Endothelial cell of umbilical vein (primary cell): ENCODE measurements around the gene DHX9. TPM values are rescaled to one million over a fixed set of nuclear protein-coding genes. Genes with fewer than 3 reads are reported as not detected.

ENCODE experiments used
- BruUV-seq: library from RNA; stranded (reverse); fragments of 400-500 nt; replicated peaks from 2 replicates; lab custom pipeline; 2021; lab: Mats Ljungman, UMichigan
- CTCF ChIA-PET: fragments of 300-600, 350-600 bp; sonication (Branson Sonifier 250); formaldehyde crosslinking; loops from one replicate; lab custom pipeline; 2021; ENCODE audit warnings: antibody characterized with exemption, inconsistent platforms; lab: Charles Lee
- POLR2A ChIA-PET: fragments of 300-600, 350-600 bp; sonication (Branson Sonifier 250); formaldehyde crosslinking; loops from one replicate; lab custom pipeline; 2021; ENCODE audit warnings: antibody characterized with exemption, inconsistent platforms; lab: Charles Lee
- DNase-seq: peaks from one replicate; pipeline ENCODE4 v3.0.0-alpha.2; 2011; ENCODE audit warnings: low read depth, low spot score
- FAIRE-seq: peaks from 2 replicates; lab custom pipeline; 2011; peaks lifted over from hg19 to GRCh38; lab: Jason Lieb, UNC
- H2AFZ ChIP-seq: 2 replicates; pipeline ENCODE4 v1.6.0; 2012; ENCODE audit warnings: low read depth, low read length, control low read depth, inconsistent platforms
- H3K27ac ChIP-seq: 2 replicates; pipeline ENCODE4 v1.5.1; 2011; ENCODE audit warnings: low read depth, mild to moderate bottlenecking, control low read depth, low read length, moderate library complexity; ENCODE audit not compliant: insufficient read depth
- H3K27me3 ChIP-seq, 2 experiments: 2 replicates each; pipeline versions ENCODE4 v1.6.0 to v1.6.1; 2011; ENCODE audit warnings: low read length in 2 of 2, mixed read lengths in 1 of 2; ENCODE audit not compliant: control insufficient read depth in 2 of 2, insufficient read depth in 2 of 2
- H3K36me3 ChIP-seq, 2 experiments: 2 replicates in 1 of 2; 3 replicates in 1 of 2; pipeline ENCODE4 v1.5.1; 2011; ENCODE audit warnings: low read length in 2 of 2, mild to moderate bottlenecking in 1 of 2, moderate library complexity in 1 of 2; ENCODE audit not compliant: control insufficient read depth in 2 of 2, insufficient read depth in 2 of 2; ENCODE audit errors: extremely low read depth in 1 of 2
- H3K4me1 ChIP-seq: 3 replicates; pipeline ENCODE4 v1.5.1; 2011; ENCODE audit warnings: mild to moderate bottlenecking, low read length; ENCODE audit not compliant: control insufficient read depth, insufficient read depth; ENCODE audit errors: extremely low read depth
- H3K4me2 ChIP-seq: 2 replicates; pipeline ENCODE4 v1.6.1; 2011; ENCODE audit warnings: low read length, control low read depth, mixed read lengths; ENCODE audit not compliant: insufficient read depth
- H3K4me3 ChIP-seq, 3 experiments: fragments of 200-600 bp in 1 of 3; sonication (generic), shearing (Covaris generic) in 1 of 3; replicated peaks in 1 of 3; 2 replicates each; pipeline ENCODE4 v1.5.1; 2011 to 2016; ENCODE audit warnings: control low read depth in 3 of 3, low read length in 3 of 3, mild to moderate bottlenecking in 2 of 3, inconsistent platforms in 1 of 3, low read depth in 1 of 3, moderate library complexity in 1 of 3; ENCODE audit not compliant: insufficient read depth in 1 of 3
- H3K79me2 ChIP-seq: 2 replicates; pipeline ENCODE4 v1.6.0; 2012; ENCODE audit warnings: low read length, inconsistent platforms; ENCODE audit not compliant: control insufficient read depth, insufficient read depth
- H3K9ac ChIP-seq: replicated peaks from 2 replicates; pipeline ENCODE3; 2011; ENCODE audit warnings: low read length, control low read depth; ENCODE audit not compliant: insufficient read depth; ENCODE audit errors: extremely low read depth
- H3K9me1 ChIP-seq: replicated peaks from 3 replicates; pipeline ENCODE4 v1.6.0; 2011; ENCODE audit warnings: mild to moderate bottlenecking, low read length; ENCODE audit not compliant: control insufficient read depth, insufficient read depth; ENCODE audit errors: extremely low read depth
- H3K9me3 ChIP-seq: replicated peaks from 2 replicates; pipeline ENCODE4 v1.5.1; 2012; ENCODE audit warnings: low read length, inconsistent platforms; ENCODE audit not compliant: control insufficient read depth, insufficient read depth
- H4K20me1 ChIP-seq: replicated peaks from 2 replicates; pipeline ENCODE3; 2011; ENCODE audit warnings: mild to moderate bottlenecking, low read length; ENCODE audit not compliant: control insufficient read depth, insufficient read depth; ENCODE audit errors: extremely low read depth
- EZH2 ChIP-seq: IDR thresholded peaks from 2 replicates; pipeline ENCODE4 v1.6.1; 2012; ENCODE audit warnings: borderline replicate concordance, low read depth, mild to moderate bottlenecking, moderate library complexity, low read length, inconsistent platforms; ENCODE audit not compliant: severe bottlenecking
- MAX ChIP-seq: IDR thresholded peaks from 2 replicates; pipeline ENCODE4 v1.6.1; 2011; ENCODE audit not compliant: insufficient read depth, insufficient read length
- MYC ChIP-seq: IDR thresholded peaks from one replicate; pipeline ENCODE4 v1.6.1; 2011; ENCODE audit warnings: mild to moderate bottlenecking, low read depth, low read length
- POLR2AphosphoS5 ChIP-seq: IDR thresholded peaks from 2 replicates; pipeline ENCODE4 v1.6.1; 2012; ENCODE audit warnings: low read depth, mild to moderate bottlenecking, control low read depth, low read length, moderate library complexity; ENCODE audit not compliant: insufficient read depth
- dilution Hi-C: fragments of 300-500 bp; cut with MboI; formaldehyde crosslinking; loops from one replicate; pipeline ENCODE4 v1.15.0; 2019; ENCODE audit warnings: low sequenced_read_pairs; ENCODE audit not compliant: extremely low pct_ligation_motif_present
- intact Hi-C: fragments of 100-400 bp; cut with micrococcal nuclease; formaldehyde crosslinking; loops from one replicate; pipeline ENCODE4 v1.10.0; 2022
- polyA plus RNA-seq, 4 experiments: library from polyadenylated mRNA; depleted of rRNA in 3 of 4; stranded (reverse) in 3 of 4; unstranded in 1 of 4; fragments of >200 nt; gene quantifications; 2 replicates each; pipeline versions ENCODE4 v1.2.1 to v1.2.3, GENCODE V29; 2011 to 2012; ENCODE audit warnings: missing spikeins in 1 of 4
- total RNA-seq: library from RNA; stranded (reverse); gene quantifications from 2 replicates; pipeline ENCODE4 v1.2.3, GENCODE V29; 2021

DHX9 gene
- total and polyA plus RNA-seq, 2 donors (not counting 3 experiments of a cell fraction or from before 2014, with no cell fraction given), result 142 to 220 TPM

GRCh38 chr1:182863940-182864339 lies 24.8 kb downstream of the DHX9 start:
- Histone ChIP-seq H4K20me1 (peaks cover 8% of the 10 kb centered on the region), H3K79me2 (peaks cover 39% of the 10 kb centered on the region), H3K9ac (no peak overlapping the region), H3K9me1 (no peaks in the 10 kb centered on the region), H3K9me3 (no peaks in the 10 kb centered on the region), H3K27me3 (no peaks in the 10 kb centered on the region), H3K4me1 (no peaks in the 10 kb centered on the region), H3K27ac (no peak overlapping the region), H3K36me3 (peaks cover 18 to 55% of the 10 kb centered on the region in 2 experiments), H3K4me2 (no peak overlapping the region), H3K4me3 (no peak overlapping the region), H2AFZ (no peak overlapping the region)
- CTCF ChIA-PET, result no interaction called here
- no TSS peak for BruUV-seq
- TF ChIP-seq EZH2, result no peak
- DNase-seq, result no peak
- dilution Hi-C loops, result no loop called here
- intact Hi-C loops, result loop anchor here (2.0 kb wide), 1 partner anchor 17 kb away; no protein-coding TSS in a partner anchor
- POLR2A ChIA-PET, result no interaction called here
- no peak for FAIRE-seq

GRCh38 chr1:182867861-182868260 lies 28.7 kb downstream of the DHX9 start:
- intact Hi-C loops, result no loop called here
- Histone ChIP-seq H3K4me3 (no peak overlapping the region), H3K36me3 (peaks cover 14 to 43% of the 10 kb centered on the region in 2 experiments), H2AFZ (no peak overlapping the region), H3K79me2 (peaks cover 26% of the 10 kb centered on the region), H3K9ac (no peak overlapping the region), H3K27ac (no peak overlapping the region), H3K9me3 (no peaks in the 10 kb centered on the region), H3K4me2 (no peak overlapping the region), H3K27me3 (no peaks in the 10 kb centered on the region), H4K20me1 (no peaks in the 10 kb centered on the region), H3K9me1 (no peaks in the 10 kb centered on the region), H3K4me1 (no peaks in the 10 kb centered on the region)
- CTCF ChIA-PET, result no interaction called here
- no TSS peak for BruUV-seq
- DNase-seq (no peak), FAIRE-seq (no peak)
- TF ChIP-seq EZH2 (no peak), MYC (no peak), MAX (no peak), POLR2AphosphoS5 (no peak)
- POLR2A ChIA-PET, result no interaction called here
- dilution Hi-C loops, result no loop called here
